Amniotic stem cell (primary cell): ENCODE measurements around the gene HINT3.
"Not testable (repeated sequence)": the region's sequence is repeated elsewhere in the genome, so short reads cannot be mapped to it uniquely, and the experiment has no call there.

Experiments
- DNase-seq: peaks from one replicate; lab custom pipeline; 2025; lab: John Stamatoyannopoulos, UW

HINT3 gene

DNA sequence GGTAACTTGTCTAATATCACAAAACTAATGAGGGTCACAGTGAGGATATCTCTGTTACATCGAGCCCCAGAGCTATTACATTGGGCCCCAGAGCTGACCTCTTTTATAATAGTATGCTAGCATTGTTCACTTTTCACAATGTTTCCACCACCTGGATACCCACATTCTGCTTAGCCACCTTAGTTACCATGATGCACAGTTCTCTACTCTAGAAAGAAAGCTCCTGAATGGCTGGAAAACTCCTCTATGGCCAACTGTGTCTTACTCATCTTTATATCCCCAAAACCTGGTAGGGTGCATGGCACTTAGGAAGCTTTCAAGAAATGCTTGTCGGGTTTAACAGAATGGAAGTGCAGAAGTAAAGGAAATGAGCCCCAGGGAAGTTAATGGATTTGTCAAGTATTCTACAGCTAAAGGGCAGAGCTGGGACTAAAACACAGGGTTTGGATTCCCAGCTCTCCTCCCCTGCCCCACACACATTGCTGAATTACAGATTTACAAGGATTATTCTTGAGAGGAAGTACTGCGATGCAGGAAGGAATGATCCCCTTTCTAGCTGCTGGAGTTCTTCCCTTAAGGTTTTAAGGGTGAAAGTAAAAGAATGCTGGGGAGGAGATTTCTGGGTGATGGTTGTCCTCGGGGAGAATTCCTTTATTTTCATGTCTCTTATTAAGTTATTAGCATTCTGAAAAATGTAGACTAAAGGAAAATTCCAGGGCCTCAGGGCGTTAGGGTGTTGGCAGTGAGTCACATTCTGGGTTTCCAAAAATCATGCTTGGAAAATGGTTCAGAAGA, 16.1 kb upstream of the HINT3 start:
- DNase-seq: peak; percentile 53

DNA sequence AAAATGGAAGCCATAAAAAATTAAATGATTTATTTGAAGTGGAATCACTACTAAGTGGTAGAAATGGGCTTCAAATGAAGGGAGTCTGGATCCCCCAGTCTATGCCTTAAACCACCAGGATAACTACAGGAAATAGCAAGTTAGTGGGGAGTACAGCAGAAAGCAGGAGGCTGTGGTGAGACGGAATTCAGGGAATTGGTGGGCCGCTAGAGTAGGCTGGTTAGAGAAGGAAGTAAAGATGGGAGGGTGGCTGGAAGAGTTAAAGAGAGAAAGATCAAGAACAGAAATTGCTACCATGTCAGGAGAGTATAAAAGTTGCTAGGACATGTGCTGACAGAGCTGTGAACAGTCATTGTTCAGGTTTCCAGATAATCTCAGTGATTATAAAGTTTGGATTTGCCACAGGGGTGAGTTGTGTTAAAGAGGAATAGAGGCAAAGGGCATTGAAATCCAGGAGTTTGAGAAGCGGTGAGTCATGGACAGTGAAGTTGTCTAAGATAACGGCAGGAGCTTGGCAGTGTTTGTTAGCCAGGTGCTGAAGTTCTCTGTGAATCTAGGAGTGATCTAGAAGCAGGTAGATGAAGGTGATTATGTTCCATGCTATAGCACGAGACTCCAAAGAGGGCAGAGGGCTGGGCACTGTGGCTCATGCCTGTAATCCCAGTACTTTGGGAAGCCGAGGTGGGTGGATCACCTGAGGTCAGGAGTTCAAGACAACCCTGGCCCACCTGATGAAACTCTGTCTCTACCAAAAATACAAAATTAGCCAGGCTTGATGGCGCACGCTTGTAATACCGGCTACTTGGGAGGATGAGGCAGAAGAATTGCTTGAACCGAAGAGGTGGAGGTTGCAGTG, 13.7 kb upstream of the HINT3 start:
- no peak for DNase-seq

DNA sequence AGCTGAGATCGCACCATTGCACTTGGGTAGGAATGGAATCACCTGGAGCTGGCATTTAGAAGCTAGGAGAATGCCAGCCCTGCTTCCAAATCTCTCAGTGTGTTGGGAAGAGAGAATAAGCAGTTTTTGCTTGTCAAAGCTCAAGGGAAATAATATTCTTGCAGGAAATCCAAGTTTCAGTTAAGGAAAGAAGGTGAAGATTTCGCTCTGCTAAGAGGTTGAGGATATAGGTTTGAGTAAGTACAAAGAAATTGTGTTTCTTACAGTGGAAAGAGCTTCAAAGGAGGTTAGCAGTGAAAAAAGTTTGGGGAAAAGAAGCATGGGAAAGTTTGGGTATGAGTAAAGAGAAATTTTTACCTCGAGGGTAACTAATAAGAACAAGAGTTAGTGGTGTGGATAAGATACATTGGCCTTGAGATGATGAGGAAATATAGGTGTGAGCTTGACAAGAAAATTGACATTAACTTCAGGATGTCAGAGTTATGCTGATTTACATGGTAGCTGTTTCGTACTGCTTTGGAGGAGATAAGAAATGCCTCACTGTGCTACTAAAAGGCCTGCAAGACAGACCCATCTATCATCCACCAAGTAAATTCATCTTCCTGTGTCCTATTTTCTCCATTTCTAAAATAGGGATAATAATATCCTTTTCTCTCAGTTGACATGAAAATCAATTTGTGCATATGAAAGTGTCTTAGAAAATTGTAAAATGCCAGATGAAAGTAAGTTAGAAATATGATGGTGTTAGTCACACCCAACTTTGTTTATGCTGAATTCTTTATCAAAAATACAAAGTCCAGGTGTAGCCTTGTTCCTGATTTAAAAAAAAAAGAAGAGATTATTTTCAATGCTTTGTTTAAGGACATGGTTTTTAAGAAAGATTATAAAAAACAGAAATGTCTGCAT, 12.8 kb upstream of the HINT3 start:
- DNase-seq: no peak

DNA sequence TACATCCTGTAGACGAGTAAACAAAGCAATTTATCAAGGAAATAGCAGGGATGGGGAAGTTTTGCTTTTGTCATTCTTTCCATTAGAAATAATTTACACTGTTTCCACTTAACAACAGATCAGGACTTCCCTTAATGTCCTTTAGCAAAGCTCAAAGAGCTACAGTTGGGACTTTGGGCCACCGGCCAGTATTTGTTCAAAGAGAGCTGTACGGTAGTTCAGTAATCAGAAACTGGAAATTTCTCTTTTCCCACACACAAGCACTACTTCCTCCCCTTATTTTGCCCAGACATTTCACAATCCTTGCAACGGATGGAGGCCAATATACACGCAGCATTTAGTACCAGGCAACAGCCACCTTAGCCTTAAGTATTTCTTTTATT, 12.1 kb upstream of the HINT3 start:
- DNase-seq: no peak

DNA sequence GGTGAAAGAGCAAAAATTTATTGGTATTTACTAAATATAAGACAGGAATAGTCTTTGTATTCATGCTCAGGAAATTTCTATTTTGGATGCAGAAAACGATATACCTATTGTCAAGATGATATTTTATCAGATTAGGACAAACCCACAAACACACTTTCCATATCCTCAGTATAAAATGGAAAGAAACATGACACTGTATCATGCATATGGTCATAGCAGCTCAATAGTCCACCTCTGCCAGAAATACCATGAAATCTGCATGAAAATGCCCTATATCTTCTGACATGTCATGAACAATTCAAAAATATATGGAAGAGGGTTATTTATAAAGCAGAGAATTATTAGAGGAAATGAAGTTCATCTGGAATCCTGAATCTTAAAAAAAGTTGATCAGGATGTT, 11.7 kb upstream of the HINT3 start:
- DNase-seq: no peak

DNA sequence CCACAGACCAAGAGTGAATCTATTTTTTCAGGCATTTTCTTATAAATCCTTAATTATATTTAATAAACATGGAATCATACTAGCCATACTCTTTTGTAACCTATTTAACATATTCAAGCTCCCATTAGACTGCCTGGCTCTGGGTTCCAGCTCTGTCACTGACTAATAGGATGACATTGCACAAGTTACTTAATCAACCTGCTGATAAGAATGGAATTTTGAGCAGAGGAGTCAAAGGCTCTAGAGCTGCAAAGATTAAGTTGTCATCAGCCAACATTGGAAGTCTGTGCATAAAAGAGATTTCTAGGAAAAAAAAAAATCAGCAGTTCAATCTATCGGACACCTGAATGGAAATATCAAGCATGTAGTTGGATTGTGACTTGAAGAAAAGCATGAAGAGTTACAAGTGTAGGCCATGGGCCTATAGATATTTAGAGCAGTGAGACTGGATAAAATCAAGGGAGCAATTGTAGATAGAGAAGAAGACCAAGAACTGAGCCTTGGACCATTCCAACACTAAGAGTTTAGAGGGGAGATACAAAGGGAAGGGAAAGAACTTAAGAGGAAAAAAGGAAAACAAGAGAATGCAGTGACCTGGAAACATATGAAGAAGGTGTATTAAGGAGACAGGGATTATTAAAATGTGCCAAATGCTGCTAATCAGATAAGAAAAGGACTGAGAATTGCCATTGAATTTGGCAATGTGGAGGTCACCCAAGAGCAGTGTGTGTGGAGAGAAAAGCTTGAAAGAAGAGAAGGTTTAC, 11.0 kb upstream of the HINT3 start:
- DNase-seq: no peak

DNA sequence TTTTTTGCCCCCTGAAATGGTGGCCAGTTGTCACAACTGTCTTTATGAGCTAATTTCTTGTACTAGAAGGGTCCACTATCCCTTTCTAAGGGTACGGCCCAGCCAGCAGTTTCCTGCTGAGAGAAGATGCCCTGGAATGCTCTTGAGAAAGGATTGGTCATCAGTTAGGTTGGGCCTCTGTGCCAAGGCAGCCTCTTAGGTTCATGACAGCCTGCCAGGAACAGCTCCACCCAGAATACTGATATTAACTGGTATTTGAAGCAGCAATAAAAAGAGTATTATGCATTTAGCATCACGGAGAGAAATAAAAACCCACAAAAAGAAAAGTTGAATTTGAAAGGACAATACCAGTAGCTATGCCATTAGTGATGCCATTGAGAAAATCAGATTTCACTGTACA, 9.0 kb upstream of the HINT3 start:
- DNase-seq: no peak

DNA sequence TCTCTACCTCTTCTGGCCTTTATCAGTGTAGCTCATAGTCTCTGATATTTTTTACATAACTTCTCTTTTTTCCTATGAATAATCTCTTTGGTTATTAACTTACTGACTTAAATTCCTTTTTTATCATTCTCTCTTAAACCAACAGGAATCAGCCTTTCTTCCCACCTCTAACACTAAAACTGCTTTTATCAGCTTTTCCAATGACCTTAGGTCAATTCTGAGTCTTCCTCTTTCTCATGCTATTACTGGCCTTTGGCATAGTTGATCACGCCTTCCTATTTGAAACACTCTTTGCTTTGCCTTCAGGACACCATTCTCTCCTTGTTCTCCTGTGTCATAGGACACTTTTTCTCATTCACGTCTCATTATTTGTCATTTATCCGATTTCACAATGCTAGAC, 8.1 kb upstream of the HINT3 start:
- no peak for DNase-seq

DNA sequence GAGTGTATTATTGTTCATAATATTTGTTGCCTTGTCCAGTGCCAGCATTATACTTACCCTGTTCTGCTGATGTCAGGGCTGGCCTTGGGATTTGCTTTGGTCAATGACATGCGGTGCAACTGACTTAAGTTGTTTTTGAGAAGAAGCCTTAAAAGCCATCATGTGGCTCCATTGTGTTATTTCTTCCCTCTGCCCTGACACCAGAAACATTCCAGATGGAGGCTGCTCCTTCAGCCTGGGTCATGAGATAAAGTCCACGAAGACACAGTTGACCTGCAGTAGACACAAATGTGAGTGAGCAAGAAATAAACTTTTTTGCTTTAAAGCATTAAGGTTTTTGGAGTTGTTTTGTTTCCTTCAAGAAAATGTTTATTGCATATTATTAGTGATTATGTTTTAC, 7.5 kb upstream of the HINT3 start:
- DNase-seq: no peak

DNA sequence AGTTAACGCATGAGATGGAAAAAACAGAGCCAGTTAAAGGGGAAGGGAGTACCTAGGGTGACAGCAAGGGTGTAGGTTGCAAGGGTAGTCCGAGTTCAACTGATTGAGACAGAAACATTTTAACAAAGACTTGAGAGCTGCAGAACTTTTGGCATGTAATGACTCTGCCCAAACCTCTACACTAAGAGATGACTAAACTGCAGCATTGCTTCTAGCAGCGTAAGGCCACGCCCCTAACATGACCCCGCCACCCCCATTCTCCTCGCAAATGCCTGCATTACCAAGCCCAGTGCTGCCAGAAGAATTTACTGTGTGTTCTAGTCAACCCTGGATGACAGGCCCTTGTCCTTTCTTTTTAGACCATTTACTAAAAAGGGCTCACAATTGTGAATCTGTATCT, 6.3 kb upstream of the HINT3 start:
- no peak for DNase-seq

DNA sequence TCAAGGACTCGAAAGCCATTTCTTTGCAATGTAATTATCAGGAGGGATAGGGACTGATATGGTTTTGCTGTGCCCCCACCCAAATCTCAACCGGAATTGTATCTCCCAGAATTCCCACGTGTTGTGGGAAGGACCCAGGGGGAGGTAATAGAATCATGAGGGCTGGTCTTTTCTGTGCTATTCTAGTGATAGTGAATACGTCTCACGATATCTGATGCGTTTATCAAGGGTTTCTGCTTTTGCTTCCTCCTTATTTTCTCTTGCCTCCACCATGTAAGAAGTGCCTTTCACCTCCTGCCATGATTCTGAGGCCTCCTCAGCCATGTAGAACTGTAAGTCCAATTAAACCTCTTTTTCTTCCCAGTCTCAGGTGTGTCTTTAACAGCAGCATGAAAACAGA, 5.9 kb upstream of the HINT3 start:
- DNase-seq: not testable (repeated sequence)

DNA sequence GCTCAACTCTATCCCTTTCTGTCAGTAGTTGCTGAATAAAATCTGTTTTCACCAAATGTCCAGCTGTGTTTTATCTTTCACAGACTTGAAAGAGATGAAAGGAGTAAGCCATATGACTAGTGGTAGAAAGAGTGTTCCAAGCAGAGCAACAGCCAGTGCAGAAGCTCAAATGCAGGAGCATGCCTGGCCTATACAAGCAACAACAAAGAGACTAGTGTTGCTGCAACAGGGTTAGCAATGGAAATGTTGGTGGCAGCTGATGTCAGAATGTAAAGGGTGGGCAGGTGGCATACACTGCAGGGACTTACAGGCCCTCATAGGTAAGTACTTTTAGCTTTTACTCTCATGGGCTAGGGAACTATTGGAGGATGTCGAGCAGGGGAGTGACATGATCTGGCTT, 5.2 kb upstream of the HINT3 start:
- DNase-seq: no peak

DNA sequence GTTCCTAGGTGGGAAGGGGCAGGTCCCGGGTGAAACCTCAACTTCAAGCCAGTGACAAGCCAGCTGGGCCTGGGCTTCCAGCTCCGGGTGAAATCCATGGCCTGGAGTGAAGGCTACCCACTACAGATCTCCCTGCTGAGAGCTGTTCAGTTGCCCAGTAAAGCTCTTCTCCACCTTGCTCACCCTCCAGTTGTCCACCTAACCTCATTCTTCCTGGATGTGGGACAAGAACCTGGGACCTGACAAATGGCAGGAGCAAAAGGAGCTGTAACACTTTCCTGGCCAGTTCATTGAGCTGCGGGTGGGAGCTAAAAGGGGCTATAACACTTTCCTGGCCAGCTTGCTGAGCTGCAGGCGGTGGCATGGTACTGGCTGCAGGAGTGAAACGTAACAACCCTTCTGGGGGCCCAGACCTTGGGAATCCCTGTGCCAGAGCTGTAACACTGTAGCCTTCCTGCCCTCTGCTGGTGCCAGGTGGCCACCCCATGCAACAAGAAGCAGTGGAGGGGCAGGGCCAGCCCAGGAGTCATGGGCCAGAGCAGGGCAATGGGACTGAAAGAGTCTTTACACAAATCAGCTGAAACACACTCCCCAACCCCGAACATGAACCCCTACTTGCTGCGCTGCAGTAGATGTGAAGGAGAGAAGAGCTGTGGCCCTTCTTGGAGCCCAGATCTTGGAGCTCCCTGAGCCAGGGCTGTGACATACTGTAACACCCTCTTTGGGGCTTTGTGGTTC, 3.6 kb upstream of the HINT3 start:
- DNase-seq: no peak

DNA sequence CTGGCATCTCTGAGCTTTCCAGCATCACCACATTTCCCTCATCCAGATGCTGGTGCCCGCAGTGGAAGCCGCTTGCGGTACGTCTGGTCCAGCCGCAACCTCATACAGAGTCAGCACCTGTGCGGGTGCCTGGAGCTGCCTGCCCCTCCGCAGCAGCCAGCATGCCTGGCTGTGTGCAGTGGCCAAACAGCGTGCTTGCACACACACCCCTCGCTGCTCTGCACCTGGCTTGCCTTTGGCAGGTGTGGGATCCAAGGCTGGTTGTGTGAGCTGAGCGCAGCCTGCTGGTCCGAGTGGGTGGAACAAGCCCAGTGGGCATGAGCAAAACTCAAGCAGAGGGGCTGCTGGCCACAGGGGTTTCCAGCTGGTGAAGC, 3.1 kb upstream of the HINT3 start:
- no peak for DNase-seq

DNA sequence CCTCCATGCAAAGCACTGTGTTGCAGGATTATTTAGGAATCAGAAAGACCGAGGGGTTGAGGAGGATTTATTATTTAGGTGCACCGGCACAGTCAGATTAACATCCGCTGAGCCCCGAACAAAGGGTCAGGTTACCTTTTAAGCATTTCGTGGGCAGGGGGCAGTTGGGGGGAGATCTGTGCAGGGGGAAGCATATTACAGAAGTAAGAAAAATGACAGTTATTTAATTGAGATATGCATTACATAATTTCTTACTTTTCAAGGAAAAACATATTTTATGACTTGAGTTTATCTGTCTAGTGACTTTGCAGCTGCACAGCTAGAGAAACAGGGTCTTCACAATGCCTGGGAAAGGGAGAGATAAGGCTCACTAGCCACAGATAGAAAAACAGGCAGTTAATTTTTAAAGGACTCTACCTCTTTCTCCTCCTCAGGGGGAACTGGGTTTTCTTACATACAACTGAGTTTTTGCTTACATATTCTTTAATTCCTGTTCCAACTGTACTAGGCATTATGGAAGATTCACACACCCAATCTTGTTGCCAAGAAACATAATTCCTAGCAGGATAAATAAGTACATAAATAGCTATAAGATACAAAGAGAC, 1.7 kb upstream of the HINT3 start:
- no peak for DNase-seq

DNA sequence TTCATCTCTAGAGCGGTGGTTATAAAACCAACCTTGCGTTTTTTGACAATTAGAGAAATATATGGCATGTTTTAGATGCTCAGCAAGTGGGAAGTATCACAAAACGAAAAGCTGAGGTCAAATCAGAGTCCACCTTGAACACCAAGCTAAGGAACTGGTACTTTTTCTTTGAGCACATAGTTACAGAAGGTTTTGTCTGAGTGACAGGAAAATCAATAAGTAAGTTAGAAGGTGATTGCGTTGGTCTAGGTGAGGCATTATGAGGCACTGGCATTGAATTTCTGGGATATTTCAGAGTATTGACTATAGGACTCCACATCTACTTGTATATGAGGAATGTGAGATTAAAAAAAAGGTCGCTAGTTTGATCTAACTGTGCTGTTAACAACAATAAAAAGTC, 597 bp upstream of the HINT3 start:
- no peak for DNase-seq

DNA sequence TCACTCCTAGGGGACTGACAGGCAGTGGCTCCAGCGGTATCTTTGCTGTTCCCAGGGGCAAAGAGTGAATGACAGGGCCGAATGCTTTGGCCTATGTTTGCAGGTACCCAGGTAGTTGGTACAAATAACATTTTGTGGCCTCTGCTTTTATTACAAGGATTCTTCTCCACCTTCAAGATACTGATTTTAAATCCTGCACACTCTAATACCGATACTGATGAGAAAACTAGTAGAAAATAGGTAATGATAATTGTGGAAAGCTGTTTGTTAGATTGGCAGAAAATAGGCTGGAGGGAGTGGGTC, 772 bp downstream of the HINT3 start:
- DNase-seq: no peak

DNA sequence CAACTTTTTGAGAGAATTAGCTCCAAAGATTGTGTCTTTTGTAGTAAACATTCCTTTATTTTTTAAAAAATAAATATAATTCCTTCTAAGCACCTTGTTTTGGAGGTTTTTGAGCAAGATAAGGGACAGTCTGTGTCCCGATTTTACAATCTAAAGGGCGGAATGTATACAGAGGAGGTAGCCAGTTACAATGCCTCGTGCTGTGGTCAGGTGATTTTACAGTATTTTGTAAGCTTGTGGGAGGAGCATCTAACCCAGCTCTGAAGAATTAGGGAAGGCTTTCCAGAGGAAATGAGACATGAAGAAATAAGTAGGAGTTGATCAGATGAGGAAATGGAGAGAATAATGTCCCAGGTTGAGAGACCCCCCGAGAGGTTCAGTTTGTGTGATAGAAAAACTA, 1.3 kb downstream of the HINT3 start:
- no peak for DNase-seq

DNA sequence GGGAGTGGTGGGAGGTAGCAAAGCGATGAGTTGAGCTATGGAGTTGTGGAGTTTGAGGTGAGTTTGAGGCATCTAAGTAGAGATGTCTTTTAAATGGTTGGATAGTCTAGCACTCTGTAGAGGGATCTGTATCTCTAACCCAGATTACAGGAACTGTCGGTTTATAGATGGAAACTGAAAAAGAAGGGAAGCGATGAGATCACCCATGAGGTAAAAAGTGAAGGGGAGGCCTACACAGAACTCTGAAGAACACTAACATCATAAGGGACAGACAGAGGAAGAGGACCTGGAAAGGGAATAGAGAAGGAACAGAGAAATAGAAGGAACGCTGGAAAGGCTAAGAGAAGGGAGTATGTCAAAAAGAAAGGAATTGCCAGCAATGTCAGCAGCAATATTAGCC, 2.5 kb downstream of the HINT3 start:
- DNase-seq: no peak

DNA sequence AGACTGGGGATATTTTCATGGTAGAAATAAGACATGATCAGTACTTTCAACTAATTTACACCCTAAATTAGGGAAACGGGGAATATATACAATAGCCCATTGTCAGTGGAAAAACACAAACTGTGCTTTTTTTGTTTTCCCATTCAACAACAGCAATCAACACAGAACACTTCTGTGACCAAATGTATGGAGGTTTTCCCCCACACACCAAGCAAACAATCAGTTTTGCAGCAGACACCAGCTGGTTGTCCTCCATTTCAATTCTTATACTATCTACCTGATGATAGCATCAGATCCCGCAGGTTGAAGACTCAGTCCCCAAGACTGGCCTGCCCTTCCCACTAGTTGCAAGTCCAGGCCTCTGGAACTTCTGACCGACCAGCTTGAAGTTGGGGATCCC, 4.5 kb downstream of the HINT3 start:
- DNase-seq: no peak
